ENCODE data around the gene PALB2.

Gene PALB2

DNA sequence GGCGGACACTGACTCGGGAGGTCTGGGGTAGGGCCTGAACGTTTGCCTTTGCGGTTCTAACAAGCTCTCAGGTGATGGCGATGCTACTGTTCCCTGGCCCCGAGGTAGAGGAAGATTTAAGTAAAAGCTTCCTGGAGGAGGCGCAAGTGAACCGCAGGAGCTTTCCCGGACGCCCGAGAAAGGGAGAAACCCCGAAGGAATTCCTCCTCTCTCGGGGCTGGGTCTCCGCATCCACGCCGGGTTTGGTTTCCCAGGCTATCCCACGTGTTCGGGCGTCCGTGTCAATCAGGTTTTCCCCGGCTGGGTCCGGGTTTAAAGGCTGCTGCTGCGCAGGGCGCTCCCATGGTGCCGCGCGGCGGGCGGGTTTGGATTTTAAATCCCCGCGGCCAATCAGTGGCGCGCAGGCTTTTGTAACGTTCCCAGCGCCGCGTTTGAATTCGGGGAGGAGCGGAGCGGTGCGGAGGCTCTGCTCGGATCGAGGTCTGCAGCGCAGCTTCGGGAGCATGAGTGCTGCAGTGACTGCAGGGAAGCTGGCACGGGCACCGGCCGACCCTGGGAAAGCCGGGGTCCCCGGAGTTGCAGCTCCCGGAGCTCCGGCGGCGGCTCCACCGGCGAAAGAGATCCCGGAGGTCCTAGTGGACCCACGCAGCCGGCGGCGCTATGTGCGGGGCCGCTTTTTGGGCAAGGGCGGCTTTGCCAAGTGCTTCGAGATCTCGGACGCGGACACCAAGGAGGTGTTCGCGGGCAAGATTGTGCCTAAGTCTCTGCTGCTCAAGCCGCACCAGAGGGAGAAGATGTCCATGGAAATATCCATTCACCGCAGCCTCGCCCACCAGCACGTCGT lies 37.5 kb upstream of the PALB2 start, which contains the start of gene PLK1:
PLK1 (plus strand) TSS at position 460 of the 844 bp plus-strand sequence; CDS start at position 504, 44 bp downstream.
- TF ChIP-seq, protein P1, sequence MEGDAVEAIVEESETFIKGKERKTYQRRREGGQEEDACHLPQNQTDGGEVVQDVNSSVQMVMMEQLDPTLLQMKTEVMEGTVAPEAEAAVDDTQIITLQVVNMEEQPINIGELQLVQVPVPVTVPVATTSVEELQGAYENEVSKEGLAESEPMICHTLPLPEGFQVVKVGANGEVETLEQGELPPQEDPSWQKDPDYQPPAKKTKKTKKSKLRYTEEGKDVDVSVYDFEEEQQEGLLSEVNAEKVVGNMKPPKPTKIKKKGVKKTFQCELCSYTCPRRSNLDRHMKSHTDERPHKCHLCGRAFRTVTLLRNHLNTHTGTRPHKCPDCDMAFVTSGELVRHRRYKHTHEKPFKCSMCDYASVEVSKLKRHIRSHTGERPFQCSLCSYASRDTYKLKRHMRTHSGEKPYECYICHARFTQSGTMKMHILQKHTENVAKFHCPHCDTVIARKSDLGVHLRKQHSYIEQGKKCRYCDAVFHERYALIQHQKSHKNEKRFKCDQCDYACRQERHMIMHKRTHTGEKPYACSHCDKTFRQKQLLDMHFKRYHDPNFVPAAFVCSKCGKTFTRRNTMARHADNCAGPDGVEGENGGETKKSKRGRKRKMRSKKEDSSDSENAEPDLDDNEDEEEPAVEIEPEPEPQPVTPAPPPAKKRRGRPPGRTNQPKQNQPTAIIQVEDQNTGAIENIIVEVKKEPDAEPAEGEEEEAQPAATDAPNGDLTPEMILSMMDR (IDR thresholded peaks at IDR 0.05) = no peak; the same call in 1 of the 2 replicates

- TF ChIP-seq, protein P1 (IDR thresholded peaks at IDR 0.05) = no peak
Measured at GRCh38 chr16:23676924-23677480, 35.9 kb upstream of the PALB2 start.

GRCh38 chr16:23673971-23674614 lies 33.0 kb upstream of the PALB2 start:
- TF ChIP-seq, protein P1 (IDR thresholded peaks at IDR 0.05) = no peak

- TF ChIP-seq, protein P1 (IDR thresholded peaks at IDR 0.05) = no peak
Measured at GRCh38 chr16:23670137-23670776, 29.1 kb upstream of the PALB2 start.

- TF ChIP-seq, protein P1 (IDR thresholded peaks at IDR 0.05) = no peak
Measured at GRCh38 chr16:23668873-23669272, 27.8 kb upstream of the PALB2 start.

GRCh38 chr16:23668225-23668624 lies 27.1 kb upstream of the PALB2 start:
- TF ChIP-seq, protein P1 (IDR thresholded peaks at IDR 0.05) = no peak

GRCh38 chr16:23667355-23667659 lies 26.2 kb upstream of the PALB2 start:
- TF ChIP-seq, protein P1 (IDR thresholded peaks at IDR 0.05) = no peak

All from LNCAP (cell line).